ENCODE results near the gene SSU72.
A peak's percentile ranks its signal among the peaks of the same experiment; 100 is the strongest.
"Not testable (repeated sequence)": the region's sequence is repeated elsewhere in the genome, so short reads cannot be mapped to it uniquely, and the experiment has no call there.

SSU72 gene

GRCh38 chr1:1609822-1610485 lies 35.3 kb upstream of the SSU72 start:
- DNase-seq = no peak

GRCh38 chr1:1606232-1606631 lies 31.6 kb upstream of the SSU72 start:
- DNase-seq = no peak

GRCh38 chr1:1605724-1606123 lies 31.1 kb upstream of the SSU72 start:
- no peak for DNase-seq

GRCh38 chr1:1605034-1605591 lies 30.4 kb upstream of the SSU72 start:
- no peak for DNase-seq

GRCh38 chr1:1604374-1605033 lies 29.8 kb upstream of the SSU72 start:
- DNase-seq = no peak

- no peak for DNase-seq
These were observed 29.2 kb upstream of the SSU72 start for GRCh38 chr1:1603671-1604373.

- DNase-seq = no peak
These were observed 28.4 kb upstream of the SSU72 start for GRCh38 chr1:1602968-1603506.

- DNase-seq = no peak
These were observed 27.8 kb upstream of the SSU72 start for GRCh38 chr1:1602304-1602967.

GRCh38 chr1:1601564-1602303 lies 27.1 kb upstream of the SSU72 start:
- DNase-seq = no peak

- DNase-seq = no peak
These were observed 26.3 kb upstream of the SSU72 start for GRCh38 chr1:1600861-1601563.

GRCh38 chr1:1599935-1600860 lies 25.5 kb upstream of the SSU72 start, which contains the start of gene FNDC10:
Gene FNDC10 (minus strand): TSS chr1:1600135. CDS start chr1:1600015, 120 bp downstream.
- DNase-seq = no peak

- DNase-seq = peak in 1 of 2 experiments; percentile 36
These were observed 24.6 kb upstream of the SSU72 start for GRCh38 chr1:1599030-1599934.

GRCh38 chr1:1598720-1599029 lies 24.0 kb upstream of the SSU72 start:
- no peak for DNase-seq

- no peak for DNase-seq
These were observed 23.5 kb upstream of the SSU72 start for GRCh38 chr1:1598051-1598719.

GRCh38 chr1:1597275-1597930 lies 22.7 kb upstream of the SSU72 start:
- no peak for DNase-seq

GRCh38 chr1:1596493-1597274 lies 22.0 kb upstream of the SSU72 start:
- DNase-seq = no peak

GRCh38 chr1:1595341-1595740 lies 20.7 kb upstream of the SSU72 start:
- DNase-seq = not testable (repeated sequence)

All from NCI-H1930 (cell line).